Measurements from ENCODE around the gene RNU2-1.
"Not testable (repeated sequence)": the region's sequence is repeated elsewhere in the genome, so short reads cannot be mapped to it uniquely, and the experiment has no call there.

The RNU2-1 gene

DNA sequence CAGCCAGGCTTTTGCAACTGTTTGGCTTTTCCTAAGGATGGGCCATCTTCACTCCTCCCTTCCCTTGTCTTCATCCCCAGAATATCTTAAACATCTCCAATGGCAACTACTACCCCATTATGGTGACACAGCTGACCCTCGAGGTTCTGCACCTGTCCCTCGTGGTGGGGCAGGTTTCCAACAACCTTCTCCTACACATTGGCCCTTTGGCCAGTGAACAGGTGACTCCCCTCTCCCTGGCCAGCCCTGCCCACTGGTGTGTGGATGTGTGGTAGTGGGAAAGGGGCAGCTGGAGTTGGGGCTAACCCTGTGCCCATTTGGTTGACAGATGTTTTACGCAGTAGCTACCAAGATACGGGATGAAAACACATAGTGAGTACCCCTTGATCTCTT lies 17.4 kb downstream of the RNU2-1 start:
- DNase-seq, result no peak

DNA sequence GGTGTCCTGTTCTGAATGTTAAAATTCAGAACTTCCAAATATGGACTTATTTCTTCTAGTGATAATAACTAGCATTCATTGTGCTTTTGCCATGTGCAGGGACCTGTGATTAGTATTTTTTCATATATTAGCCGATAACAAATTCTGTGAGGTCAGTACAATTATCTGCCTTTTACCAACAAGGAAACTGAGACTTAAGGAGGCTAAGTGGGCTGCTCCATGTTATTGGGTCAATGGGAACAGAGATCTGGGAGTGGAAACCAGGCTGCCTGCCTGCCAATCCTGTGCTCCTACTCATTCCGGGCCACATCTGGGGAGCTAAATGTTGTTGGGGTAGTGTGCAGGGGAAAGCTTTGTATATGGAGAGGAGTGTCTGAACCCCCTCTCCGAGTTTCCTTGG lies 18.4 kb downstream of the RNU2-1 start:
- DNase-seq, result no peak

DNA sequence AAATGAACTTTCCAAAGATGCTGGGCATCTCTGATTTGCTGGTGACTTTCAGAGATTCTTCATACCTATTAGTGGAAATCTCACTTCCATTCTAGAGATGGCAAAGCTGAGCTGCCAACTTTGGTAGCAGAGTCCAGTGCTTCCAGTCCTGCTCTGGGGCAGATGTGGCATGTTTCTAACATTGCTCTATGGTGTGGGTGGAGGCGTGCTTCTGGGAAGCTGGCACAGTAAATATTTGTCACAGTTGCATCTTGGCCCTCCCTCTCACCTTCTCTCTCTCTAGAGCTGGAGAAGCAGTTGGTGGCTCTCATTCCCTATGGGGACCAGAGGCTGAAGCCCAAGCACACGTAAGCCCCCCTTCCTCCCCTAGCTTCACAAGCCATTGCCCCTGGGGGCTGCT lies 20.2 kb downstream of the RNU2-1 start:
- no peak for DNase-seq

DNA sequence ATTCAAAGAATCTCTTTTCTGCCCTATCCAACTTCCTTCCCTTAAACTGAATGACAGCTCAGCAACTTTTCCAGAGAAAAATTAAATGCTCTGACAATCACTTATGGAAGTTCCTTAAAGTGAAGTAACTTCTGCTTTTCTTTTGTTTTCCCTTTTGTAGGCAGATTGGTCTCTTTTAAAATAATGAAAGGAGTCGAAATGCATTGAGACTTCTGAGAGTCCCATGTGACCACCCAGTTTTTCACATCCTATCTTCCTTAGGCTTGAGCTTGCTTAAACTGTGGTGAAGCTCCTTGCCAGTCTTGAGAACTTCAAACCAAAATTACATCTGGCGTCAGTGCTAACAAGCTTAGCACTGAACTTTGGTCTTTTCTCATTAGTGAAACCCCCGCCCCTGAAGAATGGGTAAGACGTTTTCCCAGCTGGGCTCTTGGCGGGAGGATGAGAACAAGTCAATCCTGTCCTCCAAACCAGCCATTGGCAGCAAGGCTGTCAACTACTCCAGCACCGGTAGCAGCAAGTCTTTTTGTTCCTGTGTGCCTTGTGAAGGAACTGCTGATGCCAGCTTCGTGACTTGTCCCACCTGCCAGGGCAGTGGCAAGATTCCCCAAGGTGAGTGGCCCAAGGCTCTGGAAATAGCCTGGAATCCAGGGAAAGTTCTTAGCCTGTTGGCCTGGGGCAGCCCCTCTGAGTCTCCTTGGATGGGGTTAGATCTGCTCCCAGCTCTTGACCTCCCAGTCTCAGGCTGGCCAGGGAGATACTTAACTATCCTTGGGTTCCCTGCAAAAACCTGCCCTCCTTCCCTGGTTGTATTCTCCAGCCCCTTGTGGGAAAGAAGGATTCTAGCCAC lies 20.9 kb downstream of the RNU2-1 start:
- DNase-seq, result no peak

DNA sequence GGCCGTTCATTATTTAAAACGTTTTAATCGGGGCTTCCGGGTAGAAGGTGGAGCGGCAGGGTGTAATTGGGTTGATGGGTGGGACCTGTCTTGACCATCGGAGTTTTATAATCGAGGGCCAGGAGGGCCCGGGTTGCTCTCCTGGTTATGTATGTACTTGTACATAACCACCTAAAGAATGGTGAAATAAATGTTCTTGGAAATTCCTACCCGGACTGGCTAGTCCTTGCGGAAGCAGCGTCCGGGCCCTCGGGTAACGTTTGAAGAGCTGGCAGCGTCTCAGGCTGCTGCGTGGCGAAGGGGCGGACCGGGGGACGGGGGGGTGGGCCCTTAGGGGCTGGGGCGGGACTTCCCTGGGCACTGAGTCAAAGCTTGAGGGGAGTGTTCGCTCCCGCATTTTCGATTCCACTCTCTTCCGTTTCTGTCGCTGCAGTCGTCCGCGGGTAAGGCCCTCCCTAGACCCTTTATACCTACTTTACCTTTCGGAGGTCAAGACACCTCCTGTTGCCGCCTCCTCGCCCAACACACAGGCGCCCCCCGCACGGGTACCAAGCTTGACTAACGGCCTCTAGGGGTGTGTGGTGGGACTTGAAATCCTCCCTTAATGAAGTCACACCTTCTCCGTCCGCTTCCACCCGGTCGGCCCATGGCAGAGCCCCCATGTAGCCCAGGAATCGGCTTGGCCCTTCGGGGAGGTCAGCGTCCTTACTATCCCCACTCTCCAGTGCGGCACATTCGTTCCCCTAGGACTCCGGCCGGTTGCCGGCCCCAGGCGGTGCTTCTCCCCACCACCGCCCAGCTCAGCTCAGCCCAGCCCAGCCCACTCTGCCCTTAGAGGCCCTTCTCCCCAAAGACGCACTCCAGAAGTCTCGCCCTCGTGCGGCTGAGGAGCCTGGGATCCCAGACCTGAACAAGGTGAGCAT lies 22.0 kb downstream of the RNU2-1 start, which contains the start of gene TMEM106A:
TMEM106A (plus strand) TSS at position 396 of the 923 bp plus-strand sequence. CDS start 1,167 bp downstream, outside the sequence.
- DNase-seq, result peak; percentile 87

DNA sequence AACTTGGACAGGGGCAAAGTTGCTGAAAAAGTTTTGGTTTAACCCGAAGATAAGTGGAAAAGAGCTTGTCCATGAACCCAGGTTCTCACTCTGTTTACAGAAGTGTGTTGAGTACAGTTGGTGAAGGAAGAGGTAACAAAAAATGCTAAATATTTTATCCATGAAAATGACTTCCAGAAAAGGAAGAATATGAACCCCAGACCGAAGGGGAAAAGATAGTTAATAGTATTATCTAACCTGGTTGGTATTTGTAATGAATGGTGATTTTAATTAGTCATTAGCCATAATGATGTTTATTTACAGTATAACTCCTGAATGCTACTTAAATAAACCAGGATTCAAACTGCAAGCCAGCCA lies 22.7 kb downstream of the RNU2-1 start:
- no peak for DNase-seq

DNA sequence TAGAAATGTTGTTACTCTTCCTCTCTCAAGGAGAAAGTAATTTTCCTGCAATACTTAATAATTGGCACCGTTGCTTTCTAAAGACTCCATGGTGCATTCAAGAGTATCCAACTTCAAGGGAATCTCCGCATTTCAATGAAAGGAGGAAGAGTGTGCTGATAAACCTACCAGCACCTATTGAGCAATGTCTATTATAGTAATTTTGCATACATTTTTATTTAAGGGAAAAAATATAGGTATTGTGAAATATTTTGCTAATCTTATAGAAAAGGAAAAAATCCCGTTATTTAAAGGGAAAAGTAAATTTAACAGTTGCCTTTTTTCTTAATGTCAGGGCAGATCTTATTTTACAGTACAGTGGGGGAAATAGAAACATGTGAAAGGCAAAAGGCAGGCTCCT lies 23.2 kb downstream of the RNU2-1 start:
- no peak for DNase-seq

- not testable (repeated sequence) for DNase-seq
These were observed 30.8 kb downstream of the RNU2-1 start for GRCh38 chr17:43203013-43203412.

DNA sequence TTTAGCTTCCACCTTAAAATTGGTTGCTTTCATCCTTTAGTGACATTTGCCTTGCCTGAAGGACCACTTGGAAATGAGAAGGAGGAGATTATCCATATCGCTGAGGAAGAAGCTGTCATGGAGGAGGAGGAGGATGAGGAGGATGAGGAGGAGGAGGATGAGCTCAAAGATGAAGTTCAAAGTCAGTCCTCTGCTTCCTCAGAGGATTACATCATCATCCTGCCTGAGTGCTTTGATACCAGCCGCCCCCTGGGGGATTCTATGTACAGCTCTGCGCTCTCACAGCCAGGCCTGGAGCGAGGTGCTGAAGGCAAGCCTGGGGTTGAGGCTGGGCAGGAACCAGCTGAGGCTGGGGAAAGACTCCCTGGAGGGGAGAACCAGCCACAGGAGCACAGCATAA lies 33.6 kb downstream of the RNU2-1 start:
- no peak for DNase-seq

- no peak for DNase-seq
These were observed 34.1 kb downstream of the RNU2-1 start for GRCh38 chr17:43199633-43200032.

- no peak for DNase-seq
These were observed 40.5 kb downstream of the RNU2-1 start for GRCh38 chr17:43193251-43193650.

DNA sequence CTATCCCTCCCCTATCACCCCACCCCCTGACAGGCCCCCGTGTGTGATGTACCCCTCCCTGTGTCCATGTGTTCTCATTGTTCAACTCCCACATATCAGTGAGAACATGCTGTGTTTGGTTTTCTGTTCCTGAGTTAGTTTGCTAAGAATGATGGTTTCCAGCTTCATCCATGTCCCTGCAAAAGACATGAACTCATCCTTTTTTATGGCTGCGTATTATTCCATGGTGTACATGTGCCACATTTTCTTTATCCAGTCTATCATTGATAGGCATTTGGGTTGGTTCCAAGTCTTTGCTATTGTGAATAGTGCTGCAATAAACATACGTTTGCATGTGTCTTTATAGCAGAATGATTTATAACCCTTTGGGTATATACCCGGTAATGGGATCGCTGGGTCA lies 47.1 kb downstream of the RNU2-1 start:
- not testable (repeated sequence) for DNase-seq

DNA sequence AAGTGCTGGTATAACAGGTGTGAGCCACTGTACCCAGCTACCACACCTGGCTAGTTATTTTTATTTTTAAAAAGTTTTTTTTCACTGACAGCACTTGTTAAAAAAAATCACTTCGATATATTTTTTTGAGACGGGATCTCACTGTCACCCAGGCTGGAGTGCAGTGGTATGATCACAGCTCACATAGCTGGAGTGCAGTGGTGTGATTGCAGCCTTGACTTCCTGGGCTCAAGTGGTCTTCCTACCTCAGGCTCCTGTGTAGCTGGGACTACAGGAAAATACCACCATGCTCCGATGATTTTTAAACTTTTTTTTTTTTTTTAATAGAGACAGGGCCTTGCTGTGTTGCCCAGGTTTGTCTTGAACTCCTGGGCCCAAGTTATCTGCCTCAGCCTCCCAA lies 49.9 kb downstream of the RNU2-1 start:
- no peak for DNase-seq

Data from fibroblast of skin of abdomen (primary cell).